GM23338 (cell line): ENCODE measurements around the gene FDXR. TPM values are rescaled to one million over a fixed set of nuclear protein-coding genes. Genes with fewer than 3 reads are reported as not detected.
A peak's percentile ranks its signal among the peaks of the same experiment; 100 is the strongest.

Source experiments
- ATAC-seq: fragments of 200-7000 bp; cut with Tn5 transposase; 3 replicates; pipeline ENCODE4 v1.9.1; 2020
- DNase-seq: peaks from one replicate; pipeline ENCODE4 v3.0.0-alpha.2; 2015; ENCODE audit warnings: low spot score
- H2AFZ ChIP-seq: fragments of 200-600 bp; sonication (generic); 2 replicates; pipeline ENCODE4 v1.8.0; 2016; ENCODE audit warnings: antibody characterized with exemption, mild to moderate bottlenecking, moderate library complexity
- H3F3A ChIP-seq: fragments of 200-600 bp; sonication (generic); replicated peaks from 2 replicates; pipeline ENCODE4 v1.8.0; 2017; ENCODE audit warnings: antibody characterized with exemption, mixed run types, low read depth
- H3K27ac ChIP-seq: fragments of 200-600 bp; sonication (generic); 2 replicates; pipeline ENCODE4 v1.6.1; 2016; ENCODE audit warnings: low read depth
- H3K27me3 ChIP-seq: fragments of 200-600 bp; sonication (generic); 2 replicates; pipeline ENCODE4 v1.8.0; 2016; ENCODE audit warnings: mild to moderate bottlenecking, mixed run types, moderate library complexity; ENCODE audit not compliant: insufficient read depth
- H3K36me3 ChIP-seq: fragments of 200-600 bp; sonication (generic); 2 replicates; pipeline ENCODE4 v1.8.0; 2016; ENCODE audit warnings: mild to moderate bottlenecking; ENCODE audit not compliant: insufficient read depth
- H3K4me1 ChIP-seq: fragments of 200-600 bp; sonication (generic); 2 replicates; pipeline ENCODE4 v1.8.0; 2016; ENCODE audit warnings: mild to moderate bottlenecking, moderate library complexity; ENCODE audit not compliant: insufficient read depth
- H3K4me2 ChIP-seq: fragments of 200-600 bp; sonication (generic); 2 replicates; pipeline ENCODE4 v1.7.1; 2017; ENCODE audit warnings: mixed run types
- H3K4me3 ChIP-seq: fragments of 200-600 bp; sonication (generic); 2 replicates; pipeline ENCODE4 v1.6.1; 2016; ENCODE audit warnings: mixed run types
- H3K79me2 ChIP-seq: fragments of 200-600 bp; sonication (generic); replicated peaks from 2 replicates; pipeline ENCODE4 v1.8.0; 2017; ENCODE audit warnings: mild to moderate bottlenecking; ENCODE audit not compliant: insufficient read depth
- H3K9me2 ChIP-seq: fragments of 200-600 bp; sonication (generic); 2 replicates; pipeline ENCODE4 v1.8.0; 2017; ENCODE audit not compliant: insufficient read depth
- H4K20me1 ChIP-seq: fragments of 200-600 bp; sonication (generic); replicated peaks from 2 replicates; pipeline ENCODE4 v1.8.0; 2017; ENCODE audit warnings: mild to moderate bottlenecking; ENCODE audit not compliant: insufficient read depth
- H3K27ac Mint-ChIP-seq: 2 replicates; pipeline ENCODE4 v1.8.0; 2020; ENCODE audit warnings: inconsistent platforms, mild to moderate bottlenecking, moderate library complexity, mixed read lengths
- H3K27me3 Mint-ChIP-seq: 3 replicates; pipeline ENCODE4 v1.8.0; 2022; ENCODE audit warnings: low read depth, mild to moderate bottlenecking, moderate library complexity, mixed read lengths, inconsistent platforms; ENCODE audit not compliant: insufficient read depth, poor library complexity
- H3K36me3 Mint-ChIP-seq: 3 replicates; pipeline ENCODE4 v1.8.0; 2021; ENCODE audit warnings: low read depth, mild to moderate bottlenecking, inconsistent platforms, moderate library complexity, mixed read lengths
- H3K4me1 Mint-ChIP-seq: 3 replicates; pipeline ENCODE4 v1.8.0; 2020; ENCODE audit warnings: mild to moderate bottlenecking, inconsistent platforms, mixed read lengths
- H3K4me3 Mint-ChIP-seq: 3 replicates; pipeline ENCODE4 v1.8.0; 2021; ENCODE audit warnings: moderate library complexity, mild to moderate bottlenecking, inconsistent platforms, mixed read lengths
- H3K9me3 Mint-ChIP-seq: 3 replicates; pipeline ENCODE4 v1.8.0; 2020; ENCODE audit warnings: moderate library complexity, mild to moderate bottlenecking, inconsistent platforms, mixed read lengths
- CREB1 ChIP-seq: fragments of 250-450 bp; sonication (Bioruptor Pico); IDR thresholded peaks from 2 replicates; pipeline ENCODE4 v1.5.0; 2020; ENCODE audit warnings: low read depth, mild to moderate bottlenecking, moderate library complexity
- EZH2 ChIP-seq: fragments of 200-600 bp; sonication (generic); IDR thresholded peaks from one replicate; pipeline ENCODE4 v1.8.0; 2017; ENCODE audit warnings: antibody characterized with exemption, mild to moderate bottlenecking, low read depth; ENCODE audit not compliant: unreplicated experiment
- EZH2phosphoT487 ChIP-seq: fragments of 200-600 bp; sonication (generic); IDR thresholded peaks from one replicate; pipeline ENCODE4 v1.8.1; 2018; ENCODE audit warnings: antibody characterized with exemption; ENCODE audit not compliant: unreplicated experiment
- JUNB ChIP-seq: IDR thresholded peaks from one replicate; pipeline ENCODE4 v1.6.1; 2016; ENCODE audit warnings: antibody characterized with exemption; ENCODE audit not compliant: unreplicated experiment
- NANOG ChIP-seq: IDR thresholded peaks from 2 replicates; pipeline ENCODE4 v1.6.1; 2016; ENCODE audit warnings: antibody characterized with exemption, borderline replicate concordance
- POLR2AphosphoS5 ChIP-seq: IDR thresholded peaks from 2 replicates; pipeline ENCODE4 v1.6.1; 2016; ENCODE audit warnings: antibody characterized with exemption, low read depth
- STAT1 ChIP-seq: IDR thresholded peaks from one replicate; pipeline ENCODE4 v1.6.1; 2016; ENCODE audit warnings: antibody characterized with exemption; ENCODE audit not compliant: unreplicated experiment
- ZNF114 ChIP-seq: fragments of 250-450 bp; sonication (Bioruptor Pico); IDR thresholded peaks from 2 replicates; pipeline ENCODE4 v1.5.0; 2020; ENCODE audit warnings: mild to moderate bottlenecking, moderate library complexity
- ZNF331 ChIP-seq: fragments of 250-450 bp; sonication (Bioruptor Pico); IDR thresholded peaks from 2 replicates; pipeline ENCODE4 v1.5.0; 2020; ENCODE audit warnings: low read depth, mild to moderate bottlenecking, moderate library complexity
- ZNF462 ChIP-seq: fragments of 250-450 bp; sonication (Bioruptor Pico); IDR thresholded peaks from 2 replicates; pipeline ENCODE4 v1.5.0; 2020; ENCODE audit warnings: mild to moderate bottlenecking, moderate library complexity
- polyA plus RNA-seq: library from polyadenylated mRNA; unstranded; fragments of >200 nt; fragmentation: Nextera tagmentation; extraction: Ambion mirVana; gene quantifications from 2 replicates; pipeline ENCODE4 v1.2.1, GENCODE V29; 2016
- total RNA-seq: library from RNA; depleted of rRNA; stranded (reverse); fragments of >200 nt; shearing (Covaris generic); gene quantifications from 2 replicates; pipeline ENCODE4 v1.2.3, GENCODE V29; 2014
- TF ChIP-seq, protein P1 (sequence below): IDR thresholded peaks from one replicate; pipeline ENCODE4 v1.6.1; 2018; ENCODE audit warnings: antibody characterized with exemption; ENCODE audit not compliant: unreplicated experiment
- TF ChIP-seq, protein P2 (sequence below), 2 experiments: fragments of 200-600 bp in 1 of 2; sonication (generic) in 1 of 2; conservative IDR thresholded peaks; 2 replicates each; pipeline versions ENCODE4 v1.5.1 to v1.6.1; 2016 to 2017; ENCODE audit warnings: antibody characterized with exemption in 2 of 2, low read depth in 2 of 2, mild to moderate bottlenecking in 2 of 2, moderate library complexity in 1 of 2
- TF ChIP-seq, protein P3 (sequence below): IDR thresholded peaks from 2 replicates; pipeline ENCODE4 v1.6.1; 2016; ENCODE audit warnings: antibody characterized with exemption

Gene FDXR
- total and polyA plus RNA-seq, 2 experiments from 2014 or later, result 21.7 to 33.1 TPM

GRCh38 chr17:74851612-74852236 is 21.1 kb downstream of the FDXR start:
- Mint-ChIP-seq H3K36me3 (no peaks in the 10 kb centered on the region; the same call in 2 of the 3 replicates), H3K4me1 (no peaks in the 10 kb centered on the region; the same call in 1 of the 3 replicates), H3K27ac (no peak overlapping the region), H3K9me3 (no peaks in the 10 kb centered on the region), H3K4me3 (no peak overlapping the region), H3K27me3 (peaks cover 70% of the 10 kb centered on the region)
- Histone ChIP-seq H3K4me3 (peak overlapping the region; percentile 40; the same call in 1 of the 2 replicates), H3K27me3 (peaks cover 92% of the 10 kb centered on the region), H4K20me1 (no peaks in the 10 kb centered on the region), H3K9me2 (no peaks in the 10 kb centered on the region), H3K4me1 (peaks cover 8% of the 10 kb centered on the region), H3K4me2 (peak overlapping the region; percentile 32; the same call in 1 of the 2 replicates), H2AFZ (no peak overlapping the region), H3F3A (no peaks in the 10 kb centered on the region), H3K27ac (no peak overlapping the region), H3K79me2 (no peaks in the 10 kb centered on the region), H3K36me3 (no peaks in the 10 kb centered on the region)
- DNase-seq (peak; percentile 25), ATAC-seq (peak; percentile 3)
- no peak for TF ChIP-seq JUNB
- TF ChIP-seq, protein P1, sequence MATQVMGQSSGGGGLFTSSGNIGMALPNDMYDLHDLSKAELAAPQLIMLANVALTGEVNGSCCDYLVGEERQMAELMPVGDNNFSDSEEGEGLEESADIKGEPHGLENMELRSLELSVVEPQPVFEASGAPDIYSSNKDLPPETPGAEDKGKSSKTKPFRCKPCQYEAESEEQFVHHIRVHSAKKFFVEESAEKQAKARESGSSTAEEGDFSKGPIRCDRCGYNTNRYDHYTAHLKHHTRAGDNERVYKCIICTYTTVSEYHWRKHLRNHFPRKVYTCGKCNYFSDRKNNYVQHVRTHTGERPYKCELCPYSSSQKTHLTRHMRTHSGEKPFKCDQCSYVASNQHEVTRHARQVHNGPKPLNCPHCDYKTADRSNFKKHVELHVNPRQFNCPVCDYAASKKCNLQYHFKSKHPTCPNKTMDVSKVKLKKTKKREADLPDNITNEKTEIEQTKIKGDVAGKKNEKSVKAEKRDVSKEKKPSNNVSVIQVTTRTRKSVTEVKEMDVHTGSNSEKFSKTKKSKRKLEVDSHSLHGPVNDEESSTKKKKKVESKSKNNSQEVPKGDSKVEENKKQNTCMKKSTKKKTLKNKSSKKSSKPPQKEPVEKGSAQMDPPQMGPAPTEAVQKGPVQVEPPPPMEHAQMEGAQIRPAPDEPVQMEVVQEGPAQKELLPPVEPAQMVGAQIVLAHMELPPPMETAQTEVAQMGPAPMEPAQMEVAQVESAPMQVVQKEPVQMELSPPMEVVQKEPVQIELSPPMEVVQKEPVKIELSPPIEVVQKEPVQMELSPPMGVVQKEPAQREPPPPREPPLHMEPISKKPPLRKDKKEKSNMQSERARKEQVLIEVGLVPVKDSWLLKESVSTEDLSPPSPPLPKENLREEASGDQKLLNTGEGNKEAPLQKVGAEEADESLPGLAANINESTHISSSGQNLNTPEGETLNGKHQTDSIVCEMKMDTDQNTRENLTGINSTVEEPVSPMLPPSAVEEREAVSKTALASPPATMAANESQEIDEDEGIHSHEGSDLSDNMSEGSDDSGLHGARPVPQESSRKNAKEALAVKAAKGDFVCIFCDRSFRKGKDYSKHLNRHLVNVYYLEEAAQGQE, result no peak
- TF ChIP-seq CREB1 (CRISPR knock-in tag), result no peak
- TF ChIP-seq, protein P2, sequence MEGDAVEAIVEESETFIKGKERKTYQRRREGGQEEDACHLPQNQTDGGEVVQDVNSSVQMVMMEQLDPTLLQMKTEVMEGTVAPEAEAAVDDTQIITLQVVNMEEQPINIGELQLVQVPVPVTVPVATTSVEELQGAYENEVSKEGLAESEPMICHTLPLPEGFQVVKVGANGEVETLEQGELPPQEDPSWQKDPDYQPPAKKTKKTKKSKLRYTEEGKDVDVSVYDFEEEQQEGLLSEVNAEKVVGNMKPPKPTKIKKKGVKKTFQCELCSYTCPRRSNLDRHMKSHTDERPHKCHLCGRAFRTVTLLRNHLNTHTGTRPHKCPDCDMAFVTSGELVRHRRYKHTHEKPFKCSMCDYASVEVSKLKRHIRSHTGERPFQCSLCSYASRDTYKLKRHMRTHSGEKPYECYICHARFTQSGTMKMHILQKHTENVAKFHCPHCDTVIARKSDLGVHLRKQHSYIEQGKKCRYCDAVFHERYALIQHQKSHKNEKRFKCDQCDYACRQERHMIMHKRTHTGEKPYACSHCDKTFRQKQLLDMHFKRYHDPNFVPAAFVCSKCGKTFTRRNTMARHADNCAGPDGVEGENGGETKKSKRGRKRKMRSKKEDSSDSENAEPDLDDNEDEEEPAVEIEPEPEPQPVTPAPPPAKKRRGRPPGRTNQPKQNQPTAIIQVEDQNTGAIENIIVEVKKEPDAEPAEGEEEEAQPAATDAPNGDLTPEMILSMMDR (conservative IDR thresholded peaks at IDR 0.05; ENCODE audit: low read depth in 2 of 2), result no peak
- no peak for TF ChIP-seq POLR2AphosphoS5
- no peak for TF ChIP-seq ZNF462 (CRISPR knock-in tag)
- TF ChIP-seq STAT1, result no peak
- no peak for TF ChIP-seq NANOG
- no peak for TF ChIP-seq EZH2
- no peak for TF ChIP-seq ZNF114 (CRISPR knock-in tag)
- TF ChIP-seq, protein P3, sequence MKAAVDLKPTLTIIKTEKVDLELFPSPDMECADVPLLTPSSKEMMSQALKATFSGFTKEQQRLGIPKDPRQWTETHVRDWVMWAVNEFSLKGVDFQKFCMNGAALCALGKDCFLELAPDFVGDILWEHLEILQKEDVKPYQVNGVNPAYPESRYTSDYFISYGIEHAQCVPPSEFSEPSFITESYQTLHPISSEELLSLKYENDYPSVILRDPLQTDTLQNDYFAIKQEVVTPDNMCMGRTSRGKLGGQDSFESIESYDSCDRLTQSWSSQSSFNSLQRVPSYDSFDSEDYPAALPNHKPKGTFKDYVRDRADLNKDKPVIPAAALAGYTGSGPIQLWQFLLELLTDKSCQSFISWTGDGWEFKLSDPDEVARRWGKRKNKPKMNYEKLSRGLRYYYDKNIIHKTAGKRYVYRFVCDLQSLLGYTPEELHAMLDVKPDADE, result no peak
- TF ChIP-seq ZNF331 (CRISPR knock-in tag), result no peak
- no peak for TF ChIP-seq EZH2phosphoT487
